Lower leg skin (tissue), 3 donors: ENCODE measurements around the gene XYLT1.

Experiments
- POLR2A ChIP-seq, 2 donors: fragments of 450-650 bp; IDR thresholded peaks; one replicate each; pipeline ENCODE4 v1.6.1; 2016 to 2017; ENCODE audit warnings: antibody characterized with exemption in 2 of 2, mild to moderate bottlenecking in 1 of 2, moderate library complexity in 1 of 2
- TF ChIP-seq, protein P1 (sequence below), 3 donors: fragments of 450-650 bp; IDR thresholded peaks; one replicate each; pipeline ENCODE4 v1.5.1; 2016; ENCODE audit warnings: antibody characterized with exemption in 3 of 3, mild to moderate bottlenecking in 3 of 3, moderate library complexity in 2 of 3

GRCh38 chr16:17331991-17332390 lies 138.8 kb downstream of the XYLT1 start:
- TF ChIP-seq, protein P1, sequence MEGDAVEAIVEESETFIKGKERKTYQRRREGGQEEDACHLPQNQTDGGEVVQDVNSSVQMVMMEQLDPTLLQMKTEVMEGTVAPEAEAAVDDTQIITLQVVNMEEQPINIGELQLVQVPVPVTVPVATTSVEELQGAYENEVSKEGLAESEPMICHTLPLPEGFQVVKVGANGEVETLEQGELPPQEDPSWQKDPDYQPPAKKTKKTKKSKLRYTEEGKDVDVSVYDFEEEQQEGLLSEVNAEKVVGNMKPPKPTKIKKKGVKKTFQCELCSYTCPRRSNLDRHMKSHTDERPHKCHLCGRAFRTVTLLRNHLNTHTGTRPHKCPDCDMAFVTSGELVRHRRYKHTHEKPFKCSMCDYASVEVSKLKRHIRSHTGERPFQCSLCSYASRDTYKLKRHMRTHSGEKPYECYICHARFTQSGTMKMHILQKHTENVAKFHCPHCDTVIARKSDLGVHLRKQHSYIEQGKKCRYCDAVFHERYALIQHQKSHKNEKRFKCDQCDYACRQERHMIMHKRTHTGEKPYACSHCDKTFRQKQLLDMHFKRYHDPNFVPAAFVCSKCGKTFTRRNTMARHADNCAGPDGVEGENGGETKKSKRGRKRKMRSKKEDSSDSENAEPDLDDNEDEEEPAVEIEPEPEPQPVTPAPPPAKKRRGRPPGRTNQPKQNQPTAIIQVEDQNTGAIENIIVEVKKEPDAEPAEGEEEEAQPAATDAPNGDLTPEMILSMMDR (IDR thresholded peaks at IDR 0.05), result no peak
- no peak for TF ChIP-seq POLR2A (IDR thresholded peaks at IDR 0.05)
